ENCODE measurements around the gene PELI2.

GRCh38 chr14:56294128-56294527 is 175.9 kb downstream of the PELI2 start:
- TF ChIP-seq CTCF (conservative IDR thresholded peaks at IDR 0.05 in 1 of 2, IDR thresholded peaks at IDR 0.05 in 1 of 2; ENCODE audit: low read depth in 1 of 2, low read length in 2 of 2) = peak in 1 of 2 donors; percentile 12
- no peak for TF ChIP-seq EZH2 (IDR thresholded peaks at IDR 0.05; ENCODE audit: low read length, missing control alignments)
